OCI-LY1 (cell line): ENCODE data around the gene BIVM.

Experiments
- H2AFZ ChIP-seq: fragments of 200-600 bp; sonication (generic), shearing (Covaris generic); 2 replicates; pipeline ENCODE4 v1.6.0; 2014; ENCODE audit warnings: antibody characterized with exemption, mild to moderate bottlenecking, low read length
- H3F3A ChIP-seq: fragments of 200-600 bp; sonication (generic), shearing (Covaris generic); 2 replicates; pipeline ENCODE4 v1.6.0; 2014; ENCODE audit warnings: mild to moderate bottlenecking, antibody characterized with exemption, low read length, moderate library complexity; ENCODE audit not compliant: insufficient read depth
- H3K27ac ChIP-seq: fragments of 200-600 bp; sonication (generic); 2 replicates; pipeline ENCODE4 v1.5.1; 2014; ENCODE audit warnings: low read length, mixed run types, mild to moderate bottlenecking, low read depth; ENCODE audit not compliant: poor library complexity, severe bottlenecking
- H3K27me3 ChIP-seq: fragments of 200-600 bp; sonication (generic); 2 replicates; pipeline ENCODE4 v1.6.0; 2014; ENCODE audit warnings: antibody characterized with exemption, mild to moderate bottlenecking, low read length, moderate library complexity; ENCODE audit not compliant: insufficient read depth
- H3K36me3 ChIP-seq: fragments of 200-600 bp; sonication (generic); 2 replicates; pipeline ENCODE4 v1.6.1; 2014; ENCODE audit warnings: mild to moderate bottlenecking, antibody characterized with exemption, low read length, moderate library complexity, mixed read lengths; ENCODE audit not compliant: insufficient read depth
- H3K4me1 ChIP-seq: fragments of 200-600 bp; sonication (generic); 2 replicates; pipeline ENCODE4 v1.5.1; 2014; ENCODE audit warnings: mild to moderate bottlenecking, low read length, moderate library complexity; ENCODE audit not compliant: insufficient read depth, severe bottlenecking
- H3K4me2 ChIP-seq: fragments of 200-600 bp; sonication (generic), shearing (Covaris generic); 2 replicates; pipeline ENCODE4 v1.6.1; 2014; ENCODE audit warnings: low read length
- H3K4me3 ChIP-seq: fragments of 200-600 bp; sonication (generic); 2 replicates; pipeline ENCODE4 v1.5.1; 2014; ENCODE audit warnings: low read length, low read depth, mild to moderate bottlenecking, mixed read lengths; ENCODE audit not compliant: poor library complexity, severe bottlenecking
- H3K79me2 ChIP-seq: fragments of 200-600 bp; shearing (Covaris generic); 2 replicates; pipeline ENCODE4 v1.6.1; 2016; ENCODE audit warnings: mixed run types, low read length, mixed read lengths; ENCODE audit not compliant: insufficient read depth
- H3K9ac ChIP-seq: fragments of 200-600 bp; sonication (generic), shearing (Covaris generic); 2 replicates; pipeline ENCODE4 v1.6.1; 2014; ENCODE audit warnings: mild to moderate bottlenecking, low read length, mixed read lengths
- H3K9me2 ChIP-seq: fragments of 200-600 bp; sonication (generic), shearing (Covaris generic); 2 replicates; pipeline ENCODE4 v1.6.1; 2014; ENCODE audit warnings: low read depth, mild to moderate bottlenecking, low read length, mixed read lengths
- H3K9me3 ChIP-seq: fragments of 200-600 bp; shearing (Covaris generic); 2 replicates; pipeline ENCODE4 v1.6.1; 2014; ENCODE audit warnings: low read length, mixed read lengths
- H4K20me1 ChIP-seq: fragments of 200-600 bp; sonication (generic), shearing (Covaris generic); 2 replicates; pipeline ENCODE4 v1.6.0; 2016; ENCODE audit warnings: mild to moderate bottlenecking, low read length; ENCODE audit not compliant: insufficient read depth
- EZH2 ChIP-seq: fragments of 200-600 bp; sonication (generic), shearing (Covaris generic); IDR thresholded peaks from 2 replicates; pipeline ENCODE4 v1.8.0; 2017; ENCODE audit warnings: borderline replicate concordance, mixed run types, mild to moderate bottlenecking, antibody characterized with exemption, low read length, moderate library complexity, mixed read lengths
- TF ChIP-seq, protein P1 (sequence below): fragments of 200-600 bp; sonication (generic), shearing (Covaris generic); IDR thresholded peaks from 2 replicates; pipeline ENCODE4 v1.5.1; 2017; ENCODE audit warnings: mild to moderate bottlenecking, antibody characterized with exemption, low read length, moderate library complexity, mixed read lengths

Gene BIVM

DNA sequence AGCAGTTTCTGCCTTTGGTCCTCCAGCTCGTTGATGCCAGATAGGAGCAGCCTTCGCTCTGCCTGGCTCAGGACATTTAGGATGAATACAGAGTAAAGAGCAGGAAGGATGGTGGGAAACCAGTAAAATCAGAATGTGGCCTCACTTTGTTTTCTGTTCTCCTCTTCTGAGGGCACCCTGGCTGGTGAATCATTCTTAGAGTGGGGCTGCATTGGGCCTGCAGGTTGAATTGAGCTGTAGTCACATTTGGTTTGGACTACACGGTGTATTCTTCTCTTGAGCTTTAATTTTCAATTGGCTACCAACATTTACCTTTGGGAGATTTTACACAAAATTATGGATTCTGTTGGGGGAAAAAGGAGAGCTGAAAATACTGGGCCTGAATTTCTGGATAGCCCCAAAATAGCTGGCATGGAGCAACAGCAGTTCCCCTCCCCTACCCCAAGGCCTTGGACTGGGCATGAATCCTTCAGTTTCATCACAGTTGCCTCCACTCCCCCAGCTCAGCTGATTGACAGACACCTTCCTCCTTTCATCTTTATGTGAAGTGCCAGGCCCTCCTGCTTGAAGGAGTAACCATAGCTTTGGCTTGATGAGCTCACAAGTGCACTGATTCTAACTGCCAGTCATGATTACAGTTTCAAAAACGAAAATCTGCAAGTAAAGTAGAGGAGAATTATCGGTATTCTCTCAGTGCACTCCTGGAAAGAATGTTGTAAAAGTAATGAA, 71.2 kb downstream of the BIVM start:
- H3K36me3 ChIP-seq: peaks cover 90% of the 10 kb centered on the region
- no peak overlapping the region for H3K27ac ChIP-seq
- peaks cover 8% of the 10 kb centered on the region; the same call in 1 of the 2 replicates for H3F3A ChIP-seq
- TF ChIP-seq EZH2: no peak
- H3K4me2 ChIP-seq: no peak overlapping the region
- H3K4me3 ChIP-seq: no peak overlapping the region
- no peaks in the 10 kb centered on the region for H3K9me3 ChIP-seq
- no peaks in the 10 kb centered on the region for H3K79me2 ChIP-seq
- no peak overlapping the region for H3K9ac ChIP-seq
- no peak overlapping the region for H2AFZ ChIP-seq
- no peaks in the 10 kb centered on the region for H3K27me3 ChIP-seq
- H3K4me1 ChIP-seq: peaks cover 4% of the 10 kb centered on the region
- H3K9me2 ChIP-seq: no peaks in the 10 kb centered on the region
- H4K20me1 ChIP-seq: no peaks in the 10 kb centered on the region

DNA sequence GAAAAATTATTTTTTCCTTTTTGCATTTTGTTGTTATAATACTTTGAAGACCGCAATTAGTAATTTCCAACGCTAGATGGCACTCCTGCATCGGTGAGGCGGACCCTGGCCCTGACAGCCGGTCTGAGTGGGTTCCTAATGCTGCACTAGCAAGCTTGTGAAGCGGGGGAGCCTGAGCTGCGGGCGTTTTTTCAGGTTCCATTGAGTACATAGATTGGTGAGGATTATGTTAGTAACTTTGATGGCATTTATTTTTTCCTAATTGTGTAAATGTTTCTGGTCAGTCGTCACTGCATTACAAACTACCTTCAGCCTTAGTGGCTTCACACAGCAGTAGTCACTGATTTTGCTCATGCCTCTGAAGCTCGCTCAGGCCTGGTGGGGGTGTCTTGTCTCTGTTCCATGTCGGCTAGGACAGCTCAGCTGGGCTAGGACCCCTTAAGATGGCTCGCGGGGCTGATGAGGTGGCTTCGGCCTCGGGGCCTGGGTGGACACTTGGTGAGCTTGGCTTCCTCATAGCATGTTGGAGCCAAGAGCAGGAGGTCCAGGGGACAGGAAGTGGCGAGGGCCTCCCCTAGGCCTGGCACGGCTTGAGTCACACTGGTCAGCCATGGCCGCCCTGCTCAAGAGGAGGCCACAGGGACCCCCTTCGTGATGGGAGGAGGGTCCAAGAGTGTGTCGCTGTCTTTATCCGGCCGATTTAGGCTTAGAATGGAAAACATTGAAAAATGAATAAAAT, 71.9 kb downstream of the BIVM start:
- no peaks in the 10 kb centered on the region for H4K20me1 ChIP-seq
- no peak overlapping the region for H3K27ac ChIP-seq
- no peak overlapping the region; the same call in 1 of the 2 replicates for H3K9ac ChIP-seq
- H3K4me2 ChIP-seq: no peak overlapping the region
- no peaks in the 10 kb centered on the region for H3K9me2 ChIP-seq
- H3F3A ChIP-seq: peaks cover 8% of the 10 kb centered on the region; the same call in 1 of the 2 replicates
- H3K27me3 ChIP-seq: no peaks in the 10 kb centered on the region
- H3K4me3 ChIP-seq: no peak overlapping the region
- H3K36me3 ChIP-seq: peaks cover 90% of the 10 kb centered on the region
- no peak overlapping the region for H2AFZ ChIP-seq
- H3K4me1 ChIP-seq: peaks cover 4% of the 10 kb centered on the region
- H3K79me2 ChIP-seq: no peaks in the 10 kb centered on the region
- H3K9me3 ChIP-seq: no peaks in the 10 kb centered on the region
- TF ChIP-seq EZH2: no peak
- TF ChIP-seq, protein P1, sequence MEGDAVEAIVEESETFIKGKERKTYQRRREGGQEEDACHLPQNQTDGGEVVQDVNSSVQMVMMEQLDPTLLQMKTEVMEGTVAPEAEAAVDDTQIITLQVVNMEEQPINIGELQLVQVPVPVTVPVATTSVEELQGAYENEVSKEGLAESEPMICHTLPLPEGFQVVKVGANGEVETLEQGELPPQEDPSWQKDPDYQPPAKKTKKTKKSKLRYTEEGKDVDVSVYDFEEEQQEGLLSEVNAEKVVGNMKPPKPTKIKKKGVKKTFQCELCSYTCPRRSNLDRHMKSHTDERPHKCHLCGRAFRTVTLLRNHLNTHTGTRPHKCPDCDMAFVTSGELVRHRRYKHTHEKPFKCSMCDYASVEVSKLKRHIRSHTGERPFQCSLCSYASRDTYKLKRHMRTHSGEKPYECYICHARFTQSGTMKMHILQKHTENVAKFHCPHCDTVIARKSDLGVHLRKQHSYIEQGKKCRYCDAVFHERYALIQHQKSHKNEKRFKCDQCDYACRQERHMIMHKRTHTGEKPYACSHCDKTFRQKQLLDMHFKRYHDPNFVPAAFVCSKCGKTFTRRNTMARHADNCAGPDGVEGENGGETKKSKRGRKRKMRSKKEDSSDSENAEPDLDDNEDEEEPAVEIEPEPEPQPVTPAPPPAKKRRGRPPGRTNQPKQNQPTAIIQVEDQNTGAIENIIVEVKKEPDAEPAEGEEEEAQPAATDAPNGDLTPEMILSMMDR: peak; percentile 97

DNA sequence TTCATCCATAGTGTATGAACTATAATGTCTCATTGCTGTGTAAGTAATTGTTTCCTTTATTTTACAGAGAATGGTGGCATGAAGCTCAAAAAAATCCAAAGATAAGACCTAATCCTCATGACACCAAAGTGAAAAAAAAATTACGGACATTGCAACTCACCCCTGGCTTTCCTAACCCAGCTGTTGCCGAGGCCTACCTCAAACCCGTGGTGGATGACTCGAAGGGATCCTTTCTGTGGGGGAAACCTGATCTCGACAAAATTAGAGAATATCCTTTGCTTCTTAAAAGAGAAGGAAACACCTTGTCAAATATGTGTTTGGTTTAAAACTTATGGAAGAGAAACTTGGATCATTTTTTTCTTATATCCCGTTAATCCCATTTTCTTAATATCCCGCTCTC, 73.2 kb downstream of the BIVM start:
- Histone ChIP-seq H3K4me3 (no peak overlapping the region), H3K9me2 (no peaks in the 10 kb centered on the region), H3K36me3 (peaks cover 87% of the 10 kb centered on the region), H3K9me3 (no peaks in the 10 kb centered on the region), H3K9ac (no peak overlapping the region), H3K27me3 (no peaks in the 10 kb centered on the region), H3K79me2 (no peaks in the 10 kb centered on the region), H3K27ac (no peak overlapping the region), H2AFZ (no peak overlapping the region), H3K4me1 (peaks cover 4% of the 10 kb centered on the region), H3F3A (peaks cover 8% of the 10 kb centered on the region; the same call in 1 of the 2 replicates), H4K20me1 (no peaks in the 10 kb centered on the region), H3K4me2 (no peak overlapping the region)
- no peak for TF ChIP-seq EZH2
- TF ChIP-seq, protein P1: no peak
